ENCODE results near the gene IFFO2. TPM values are rescaled to one million over a fixed set of nuclear protein-coding genes. Genes with fewer than 3 reads are reported as not detected.

Gene IFFO2
- total RNA-seq, 1 donor from 2014 or later, result 24.4 TPM

DNA sequence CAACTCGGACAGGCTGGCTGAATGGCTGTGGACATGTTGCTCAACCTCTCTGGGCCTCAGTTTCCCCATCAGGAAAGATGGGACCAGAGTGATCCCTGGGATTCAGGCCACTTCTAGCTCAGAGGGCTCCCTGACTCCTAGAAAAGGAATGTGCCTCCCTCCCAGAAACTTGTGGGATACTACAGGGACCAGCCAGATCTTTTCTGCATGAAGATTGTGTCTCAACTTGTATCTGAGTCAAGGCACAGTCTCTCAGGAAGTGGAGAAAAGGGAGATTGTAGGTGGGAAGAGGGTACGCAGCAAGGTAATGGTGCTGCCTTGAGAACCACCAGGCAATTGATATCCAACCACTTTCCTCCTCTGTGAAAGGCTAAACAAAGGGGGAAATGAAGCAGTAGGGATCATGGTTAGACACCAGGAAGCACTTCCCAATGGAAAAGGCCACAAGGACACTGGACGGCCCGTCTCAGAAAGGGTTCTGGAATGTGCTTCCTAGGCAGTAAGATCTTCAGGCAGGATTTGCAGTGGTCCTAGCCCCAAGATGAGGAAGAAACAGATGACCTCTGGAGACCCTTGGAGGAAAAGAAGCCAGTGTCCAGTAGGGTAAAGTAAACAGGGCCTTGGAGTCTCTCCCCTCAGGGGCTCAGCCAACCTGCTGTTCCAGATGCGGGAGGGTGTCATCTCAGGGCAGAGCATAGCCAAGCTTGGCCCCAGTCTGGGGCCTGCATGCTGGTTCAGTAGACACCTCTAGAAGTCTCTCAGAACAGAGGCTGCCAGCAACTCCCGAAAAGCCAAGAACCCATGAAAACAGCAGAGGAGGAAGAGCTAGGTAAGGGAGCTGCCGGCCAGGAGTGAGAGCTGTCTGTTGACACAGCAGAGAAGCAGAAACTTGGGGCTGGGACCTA lies 16.8 kb downstream of the IFFO2 start:
- Mint-ChIP-seq H3K4me3 (ENCODE audit: low read depth) (no peak overlapping the region), H3K9me3 (ENCODE audit: low read depth) (no peaks in the 10 kb centered on the region), H3K36me3 (ENCODE audit: insufficient read depth) (no peaks in the 10 kb centered on the region), H3K4me1 (ENCODE audit: low read depth) (peaks cover 21% of the 10 kb centered on the region), H3K27ac (peak overlapping the region; percentile 59), H3K27me3 (no peaks in the 10 kb centered on the region)
- DNase-seq (ENCODE audit: low spot score, unreplicated experiment), result no peak
- TF ChIP-seq, protein P1, sequence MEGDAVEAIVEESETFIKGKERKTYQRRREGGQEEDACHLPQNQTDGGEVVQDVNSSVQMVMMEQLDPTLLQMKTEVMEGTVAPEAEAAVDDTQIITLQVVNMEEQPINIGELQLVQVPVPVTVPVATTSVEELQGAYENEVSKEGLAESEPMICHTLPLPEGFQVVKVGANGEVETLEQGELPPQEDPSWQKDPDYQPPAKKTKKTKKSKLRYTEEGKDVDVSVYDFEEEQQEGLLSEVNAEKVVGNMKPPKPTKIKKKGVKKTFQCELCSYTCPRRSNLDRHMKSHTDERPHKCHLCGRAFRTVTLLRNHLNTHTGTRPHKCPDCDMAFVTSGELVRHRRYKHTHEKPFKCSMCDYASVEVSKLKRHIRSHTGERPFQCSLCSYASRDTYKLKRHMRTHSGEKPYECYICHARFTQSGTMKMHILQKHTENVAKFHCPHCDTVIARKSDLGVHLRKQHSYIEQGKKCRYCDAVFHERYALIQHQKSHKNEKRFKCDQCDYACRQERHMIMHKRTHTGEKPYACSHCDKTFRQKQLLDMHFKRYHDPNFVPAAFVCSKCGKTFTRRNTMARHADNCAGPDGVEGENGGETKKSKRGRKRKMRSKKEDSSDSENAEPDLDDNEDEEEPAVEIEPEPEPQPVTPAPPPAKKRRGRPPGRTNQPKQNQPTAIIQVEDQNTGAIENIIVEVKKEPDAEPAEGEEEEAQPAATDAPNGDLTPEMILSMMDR (IDR thresholded peaks at IDR 0.05; ENCODE audit: unreplicated experiment), result no peak

DNA sequence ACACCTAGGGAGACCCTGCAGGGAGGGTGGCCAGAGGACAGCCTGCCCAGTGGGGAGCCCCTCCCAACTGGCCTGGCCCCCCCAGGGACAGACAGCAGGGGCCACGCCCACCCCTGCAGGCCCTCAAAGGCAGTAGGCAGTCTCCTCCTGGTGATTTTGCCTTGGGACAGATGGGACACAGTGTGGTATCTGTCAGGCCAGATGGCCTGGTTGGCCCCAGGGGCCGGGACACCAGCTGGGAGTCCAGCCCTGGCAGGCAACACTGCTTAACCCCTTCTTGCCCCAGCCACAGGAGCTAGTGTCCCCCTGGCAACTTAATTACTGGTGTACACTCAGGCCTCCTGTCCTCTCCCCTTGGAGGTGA lies 17.8 kb downstream of the IFFO2 start:
- no peak for DNase-seq (ENCODE audit: low spot score, unreplicated experiment)
- no peaks in the 10 kb centered on the region for H3K36me3 Mint-ChIP-seq (ENCODE audit: insufficient read depth)
- no peaks in the 10 kb centered on the region for H3K27me3 Mint-ChIP-seq
- H3K9me3 Mint-ChIP-seq (ENCODE audit: low read depth), result no peaks in the 10 kb centered on the region
- TF ChIP-seq, protein P1 (IDR thresholded peaks at IDR 0.05; ENCODE audit: unreplicated experiment), result no peak
- peaks cover 21% of the 10 kb centered on the region for H3K4me1 Mint-ChIP-seq (ENCODE audit: low read depth)
- no peak overlapping the region for H3K27ac Mint-ChIP-seq
- no peak overlapping the region for H3K4me3 Mint-ChIP-seq (ENCODE audit: low read depth)

DNA sequence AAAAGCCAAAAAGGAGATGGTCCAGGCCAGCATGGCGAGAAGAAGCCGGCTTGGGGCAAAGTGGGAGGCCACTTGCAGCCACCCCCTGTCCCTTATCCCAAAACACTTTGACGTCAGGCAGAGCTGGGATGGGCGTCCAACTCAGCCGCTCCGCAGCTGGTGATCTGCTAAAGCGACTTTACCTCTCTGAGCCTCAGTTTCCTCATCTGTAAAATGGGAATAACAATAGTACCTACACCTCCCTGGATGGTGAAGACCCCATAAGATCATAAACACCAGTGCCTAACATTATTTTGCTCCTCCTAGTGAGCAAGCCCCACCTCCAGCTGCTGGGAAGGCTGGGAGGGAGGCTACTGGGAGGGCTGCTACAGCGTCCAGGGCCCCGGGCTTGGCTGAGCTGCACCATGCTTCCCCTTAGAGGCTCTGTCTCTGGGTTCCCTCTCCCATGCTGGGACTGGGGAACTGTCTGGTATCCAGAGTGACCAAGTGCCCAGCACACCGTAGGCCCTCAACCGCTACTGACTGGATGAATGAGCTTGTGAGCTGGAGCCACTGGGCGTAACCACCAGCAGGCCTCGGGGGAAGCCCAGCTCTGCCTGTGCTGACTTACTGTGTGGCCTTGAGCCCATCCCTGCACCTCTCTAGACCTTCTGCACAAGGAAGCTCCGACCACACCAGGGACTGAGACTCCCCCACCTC lies 18.3 kb downstream of the IFFO2 start:
- Mint-ChIP-seq H3K27me3 (no peaks in the 10 kb centered on the region), H3K27ac (no peak overlapping the region), H3K9me3 (ENCODE audit: low read depth) (no peaks in the 10 kb centered on the region), H3K4me1 (ENCODE audit: low read depth) (peaks cover 21% of the 10 kb centered on the region), H3K4me3 (ENCODE audit: low read depth) (no peak overlapping the region), H3K36me3 (ENCODE audit: insufficient read depth) (no peaks in the 10 kb centered on the region)
- TF ChIP-seq, protein P1 (IDR thresholded peaks at IDR 0.05; ENCODE audit: unreplicated experiment), result no peak
- DNase-seq (ENCODE audit: low spot score, unreplicated experiment), result no peak

DNA sequence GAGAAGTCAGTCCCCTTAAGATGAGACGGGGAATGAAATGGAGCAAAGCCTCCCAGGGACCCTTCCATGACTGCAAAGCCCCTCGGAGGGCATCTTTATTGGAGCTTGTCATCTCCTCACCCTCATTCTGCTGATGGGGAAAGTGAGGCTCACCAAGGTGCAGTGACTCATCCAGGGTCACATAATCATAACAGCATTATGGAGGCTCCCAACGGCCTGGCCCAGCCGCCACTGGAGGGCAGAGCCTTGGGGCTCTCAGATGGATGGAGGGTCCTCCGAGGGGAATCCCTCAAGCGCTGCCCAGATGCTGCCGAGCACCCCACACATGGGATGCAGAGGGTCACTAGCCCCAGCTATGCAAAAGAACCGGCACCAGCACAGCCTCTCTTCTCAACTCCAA lies 18.9 kb downstream of the IFFO2 start:
- peaks cover 1% of the 10 kb centered on the region for H3K36me3 Mint-ChIP-seq (ENCODE audit: insufficient read depth)
- DNase-seq (ENCODE audit: low spot score, unreplicated experiment), result no peak
- TF ChIP-seq, protein P1 (IDR thresholded peaks at IDR 0.05; ENCODE audit: unreplicated experiment), result no peak
- no peaks in the 10 kb centered on the region for H3K27me3 Mint-ChIP-seq
- H3K4me3 Mint-ChIP-seq (ENCODE audit: low read depth), result no peak overlapping the region
- no peaks in the 10 kb centered on the region for H3K9me3 Mint-ChIP-seq (ENCODE audit: low read depth)
- no peak overlapping the region for H3K27ac Mint-ChIP-seq
- peaks cover 24% of the 10 kb centered on the region for H3K4me1 Mint-ChIP-seq (ENCODE audit: low read depth)

DNA sequence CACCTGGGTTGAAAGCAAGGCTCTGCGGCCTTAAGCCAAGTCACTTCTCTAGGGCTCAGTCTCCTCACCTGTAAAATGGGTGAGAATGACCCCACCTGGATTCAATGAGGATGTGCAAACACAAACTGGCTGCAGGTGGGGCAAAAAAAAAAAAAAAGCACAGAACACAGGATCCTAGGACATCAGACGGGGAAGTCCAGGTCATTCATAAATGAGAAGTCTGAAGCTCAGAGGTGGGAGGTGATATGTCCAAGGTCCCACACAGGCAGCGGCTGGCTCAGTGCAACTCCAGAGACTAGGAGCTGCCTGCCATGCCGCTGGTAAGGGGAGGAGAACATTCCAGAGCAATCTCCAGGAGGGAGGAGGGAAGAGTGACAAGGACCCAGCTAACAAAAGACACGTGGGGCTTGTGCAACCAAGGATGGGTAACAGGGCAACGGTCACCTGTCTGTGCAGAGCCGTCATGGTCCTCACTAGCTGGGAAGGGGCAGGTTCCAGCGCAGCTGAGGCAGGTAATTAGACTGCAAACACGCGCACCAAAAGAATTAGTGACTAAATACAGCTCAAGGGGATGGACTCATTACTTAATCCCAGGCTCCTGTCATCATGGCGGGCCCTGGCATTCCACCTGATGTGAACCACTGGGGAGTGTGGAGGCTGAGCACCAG lies 19.5 kb downstream of the IFFO2 start:
- Mint-ChIP-seq H3K4me3 (ENCODE audit: low read depth) (no peak overlapping the region), H3K27ac (no peak overlapping the region), H3K27me3 (no peaks in the 10 kb centered on the region), H3K36me3 (ENCODE audit: insufficient read depth) (peaks cover 2% of the 10 kb centered on the region), H3K9me3 (ENCODE audit: low read depth) (no peaks in the 10 kb centered on the region), H3K4me1 (ENCODE audit: low read depth) (peaks cover 29% of the 10 kb centered on the region)
- DNase-seq (ENCODE audit: low spot score, unreplicated experiment), result no peak
- TF ChIP-seq, protein P1 (IDR thresholded peaks at IDR 0.05; ENCODE audit: unreplicated experiment), result no peak
